Measurements from ENCODE around the gene DEPP1.

DEPP1 gene

GRCh38 chr10:44926751-44927351 is 51.8 kb downstream of the DEPP1 start:
- no peak for TF ChIP-seq POLR2AphosphoS5 (IDR thresholded peaks at IDR 0.05; ENCODE audit: low read depth, low read length)
- no peak for TF ChIP-seq FOXP2 (optimal IDR thresholded peaks at IDR 0.05; ENCODE audit: borderline replicate concordance, extremely low read depth, extremely low read length, insufficient read depth)
- no peak for TF ChIP-seq TAF1 (IDR thresholded peaks at IDR 0.05; ENCODE audit: borderline replicate concordance, insufficient read depth, low read length)
- TF ChIP-seq SIN3A (IDR thresholded peaks at IDR 0.05; ENCODE audit: borderline replicate concordance, insufficient read depth, low read length) = no peak
- no peak for TF ChIP-seq REST (IDR thresholded peaks at IDR 0.05; ENCODE audit: insufficient read depth in 1 of 2, low read depth in 2 of 2, low read length in 2 of 2)
